ENCODE measurements around the gene ANKRD44.
"Not testable (repeated sequence)": the region's sequence is repeated elsewhere in the genome, so short reads cannot be mapped to it uniquely, and the experiment has no call there.

Gene ANKRD44

DNA sequence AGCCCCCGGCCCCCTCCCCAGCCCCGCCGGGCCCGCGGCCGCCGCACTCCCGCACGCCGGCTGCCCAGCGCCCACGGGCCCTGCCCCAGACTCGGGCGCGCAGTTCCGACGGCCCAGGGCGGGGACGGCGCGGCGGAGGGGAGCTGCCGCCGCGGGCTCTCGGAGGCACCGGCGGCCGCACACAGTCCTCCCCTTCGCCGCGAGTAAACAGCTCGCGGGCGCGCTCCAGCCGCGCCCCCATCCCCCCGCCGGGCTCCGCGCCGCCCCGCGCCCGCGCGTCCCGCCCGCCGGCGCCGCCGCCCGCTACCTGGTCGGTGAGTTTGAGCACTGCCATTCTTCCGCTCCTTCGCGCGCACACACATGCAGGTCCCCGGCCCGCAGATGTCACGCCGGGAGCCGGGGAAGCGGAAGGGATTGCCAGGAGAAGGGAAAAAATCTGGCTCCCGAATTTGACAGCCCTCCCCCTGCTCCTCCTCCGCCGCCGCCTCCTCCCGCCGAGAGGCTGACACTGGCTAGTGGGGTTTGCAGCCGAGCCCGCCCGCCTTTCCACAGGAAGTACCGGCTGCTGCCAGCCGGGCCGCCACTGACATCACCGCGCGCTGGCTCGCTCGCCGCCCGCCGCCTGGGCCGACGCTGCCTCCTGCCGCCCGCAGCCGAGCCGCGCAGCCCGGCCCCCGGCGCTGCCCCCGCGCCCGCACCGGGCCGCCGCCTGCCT, at the start of gene ANKRD44:
TSS of gene ANKRD44 (minus strand) at position 510 of the 715 bp plus-strand sequence. CDS start at position 334, 176 bp downstream.
- peak; percentile 91 for DNase-seq

- no peak for DNase-seq
These were observed 49.3 kb upstream of the ANKRD44 start for GRCh38 chr2:197359859-197360258.

DNA sequence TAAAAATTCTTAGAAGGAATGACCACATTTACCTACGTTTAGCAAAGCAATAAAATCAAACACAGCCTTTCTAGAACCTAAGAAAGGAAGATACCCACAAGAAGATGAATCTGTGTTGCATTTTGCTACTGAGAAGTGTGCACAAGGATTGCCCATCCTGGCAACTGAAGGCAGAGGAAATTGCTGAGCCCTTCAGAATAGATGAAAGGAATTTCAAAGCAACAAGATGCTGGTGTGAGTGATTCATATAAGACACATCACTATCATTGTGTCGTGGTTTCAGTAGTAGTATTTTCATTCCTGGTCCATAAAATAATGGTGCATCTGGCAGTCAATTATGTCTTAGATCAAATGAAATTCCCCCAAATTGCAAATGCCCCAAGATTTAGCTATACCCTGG, 48.4 kb upstream of the ANKRD44 start:
- DNase-seq = no peak

DNA sequence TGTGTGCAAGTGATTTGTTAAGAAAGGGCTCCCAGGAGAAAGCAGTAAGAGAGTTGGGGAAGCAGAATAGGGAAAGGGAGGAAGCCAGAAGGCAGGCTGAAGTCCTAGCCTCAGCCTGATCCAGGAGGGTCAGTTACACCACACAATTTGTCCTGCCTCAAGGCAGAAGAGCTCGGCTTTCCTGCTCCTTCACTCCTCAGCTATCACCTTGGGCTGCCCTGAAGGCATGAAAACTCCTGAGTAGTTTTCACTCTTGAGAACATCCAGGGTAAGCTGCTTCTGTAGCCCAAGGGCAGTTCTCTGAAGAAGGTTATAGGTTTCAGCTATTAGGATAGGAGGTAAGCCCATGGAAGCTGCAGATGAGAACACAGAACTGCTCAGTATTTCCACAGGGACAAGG, 47.4 kb upstream of the ANKRD44 start:
- DNase-seq = no peak

DNA sequence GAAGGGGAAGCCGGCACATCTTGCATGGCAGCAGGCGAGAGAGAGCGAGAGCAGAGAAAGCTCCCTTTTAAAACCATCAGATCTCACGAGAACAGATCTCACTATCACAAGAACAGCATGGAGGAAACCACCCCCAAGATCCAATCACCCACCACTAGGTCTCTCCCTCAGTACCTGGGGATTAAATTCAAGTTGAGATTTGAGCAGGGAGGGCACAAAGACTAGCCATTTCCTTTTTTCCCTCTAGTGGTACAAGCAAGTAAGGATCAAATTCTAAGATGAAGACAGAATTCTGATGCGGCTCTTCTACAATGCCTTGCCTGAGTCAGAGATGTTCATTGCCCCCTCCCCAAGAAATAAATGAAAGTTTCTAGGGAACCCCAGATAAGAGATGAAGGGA, 45.6 kb upstream of the ANKRD44 start:
- no peak for DNase-seq

- no peak for DNase-seq
These were observed 43.6 kb upstream of the ANKRD44 start for GRCh38 chr2:197354169-197354558.

- DNase-seq = no peak
These were observed 43.0 kb upstream of the ANKRD44 start for GRCh38 chr2:197353393-197354168.

GRCh38 chr2:197349699-197350098, 39.1 kb upstream of the ANKRD44 start:
- no peak for DNase-seq

- DNase-seq = no peak
These were observed 38.3 kb upstream of the ANKRD44 start for GRCh38 chr2:197348721-197349360.

GRCh38 chr2:197345846-197346370, 35.3 kb upstream of the ANKRD44 start:
- no peak for DNase-seq

DNA sequence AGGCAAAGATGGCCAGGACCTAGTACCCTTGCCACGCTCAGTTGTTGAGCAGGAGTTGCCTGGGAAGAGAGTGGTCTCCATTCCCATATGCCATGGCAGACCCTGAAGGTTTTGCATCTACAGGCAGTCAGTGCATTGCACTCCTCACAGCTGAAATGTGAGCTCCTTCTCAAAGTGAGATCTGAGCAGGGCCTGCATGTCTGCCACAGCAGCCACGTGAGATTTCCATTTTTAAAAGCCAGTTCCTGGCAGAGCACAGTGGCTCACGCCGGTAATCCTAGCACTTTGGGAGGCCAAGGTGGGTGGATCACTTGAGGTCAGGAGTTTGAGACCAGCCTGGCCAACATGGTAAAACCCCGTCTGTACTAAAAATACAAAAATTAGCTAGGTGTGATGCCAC, 33.4 kb upstream of the ANKRD44 start:
- not testable (repeated sequence) for DNase-seq

DNA sequence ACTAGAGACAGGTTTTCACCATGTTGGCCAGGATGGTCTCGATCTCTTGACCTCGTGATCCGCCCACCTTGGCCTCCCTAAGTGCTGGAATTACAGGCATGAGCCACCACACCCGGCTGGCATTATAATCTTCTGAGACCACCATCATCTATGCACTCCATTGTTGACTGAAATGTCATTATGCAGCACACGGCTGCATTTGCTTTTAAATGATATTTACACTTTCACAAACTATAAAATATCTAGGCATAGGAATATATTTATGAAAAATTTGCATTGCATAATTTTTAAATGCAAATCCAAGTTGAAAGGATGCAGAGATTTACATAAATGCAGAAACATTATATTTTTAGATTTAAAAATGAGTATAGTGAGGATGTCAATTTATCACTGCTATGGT, 30.0 kb upstream of the ANKRD44 start:
- DNase-seq = no peak

DNA sequence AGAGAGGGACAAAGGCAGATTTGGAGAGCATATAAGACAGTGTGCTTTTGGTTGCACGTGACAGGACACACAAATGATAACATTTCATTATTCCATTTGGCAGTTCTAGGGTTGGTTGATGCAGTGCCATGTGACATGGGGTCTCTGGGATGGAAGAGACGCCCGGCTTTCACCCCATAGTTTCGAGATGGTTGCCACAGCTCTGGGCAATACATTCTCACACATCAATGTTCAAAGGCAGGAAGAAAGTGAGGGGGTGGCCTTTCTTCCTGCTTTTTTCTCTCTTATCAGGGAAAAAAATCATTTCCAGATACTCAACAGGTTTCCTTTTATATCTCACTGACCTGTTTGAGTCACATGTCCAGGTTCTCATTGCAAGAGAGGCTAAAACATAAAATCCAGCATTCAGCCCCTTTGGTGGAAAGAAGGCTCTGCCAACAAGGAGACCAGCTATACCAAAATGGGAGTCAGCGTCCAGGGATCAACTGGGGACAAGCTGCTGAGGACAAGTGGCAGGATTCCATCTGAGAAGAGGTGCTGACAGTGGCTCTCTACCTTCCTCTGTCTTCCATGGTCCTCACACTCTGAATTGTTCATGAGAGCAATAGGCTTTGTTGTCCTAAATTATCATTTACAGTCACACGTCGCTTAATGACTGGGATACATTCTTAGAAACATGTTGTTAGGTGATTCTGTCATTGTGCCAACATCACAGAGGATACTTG, 29.1 kb upstream of the ANKRD44 start:
- DNase-seq = no peak

GRCh38 chr2:197339016-197339415, 28.4 kb upstream of the ANKRD44 start:
- no peak for DNase-seq

DNA sequence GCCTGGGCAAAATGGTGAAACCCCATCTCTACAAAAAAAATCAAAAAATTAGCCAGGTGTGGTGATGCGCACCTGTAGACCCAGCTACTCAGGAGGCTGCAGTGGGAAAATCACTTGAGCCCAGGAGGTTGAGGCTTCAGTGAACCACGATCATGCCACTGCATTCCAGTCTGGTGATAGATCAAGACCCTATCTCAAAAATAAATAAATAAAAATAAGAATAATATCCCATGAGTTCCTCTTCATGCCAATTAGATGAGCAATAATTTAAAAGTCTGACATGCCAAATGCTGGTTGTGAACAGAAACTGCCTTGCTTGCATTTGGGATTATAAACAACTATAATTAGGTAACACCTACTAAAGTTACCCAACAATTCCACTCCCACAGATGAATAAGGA, 22.1 kb upstream of the ANKRD44 start:
- no peak for DNase-seq

DNA sequence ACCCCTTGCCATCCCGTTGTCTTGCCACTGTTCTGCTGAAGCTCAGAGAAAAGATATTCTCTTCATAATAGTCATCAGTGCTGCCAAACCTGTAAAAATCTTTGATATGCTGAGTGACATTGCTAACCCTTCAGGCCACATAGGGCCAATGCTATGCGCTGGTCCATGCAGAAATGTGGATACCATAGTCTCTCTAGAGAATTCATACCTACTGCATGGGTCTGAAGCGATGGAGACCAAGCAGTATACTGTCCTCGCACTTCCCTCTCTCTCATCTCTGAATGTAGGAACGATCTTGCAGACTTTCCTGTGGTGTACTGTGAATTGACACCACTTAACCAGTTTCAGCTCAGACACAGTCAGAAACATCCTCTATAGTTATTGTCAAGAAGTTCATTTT, 17.9 kb upstream of the ANKRD44 start:
- no peak for DNase-seq

- no peak for DNase-seq
These were observed 17.0 kb upstream of the ANKRD44 start for GRCh38 chr2:197327472-197328098.

GRCh38 chr2:197327073-197327471, 16.5 kb upstream of the ANKRD44 start:
- DNase-seq = no peak

DNA sequence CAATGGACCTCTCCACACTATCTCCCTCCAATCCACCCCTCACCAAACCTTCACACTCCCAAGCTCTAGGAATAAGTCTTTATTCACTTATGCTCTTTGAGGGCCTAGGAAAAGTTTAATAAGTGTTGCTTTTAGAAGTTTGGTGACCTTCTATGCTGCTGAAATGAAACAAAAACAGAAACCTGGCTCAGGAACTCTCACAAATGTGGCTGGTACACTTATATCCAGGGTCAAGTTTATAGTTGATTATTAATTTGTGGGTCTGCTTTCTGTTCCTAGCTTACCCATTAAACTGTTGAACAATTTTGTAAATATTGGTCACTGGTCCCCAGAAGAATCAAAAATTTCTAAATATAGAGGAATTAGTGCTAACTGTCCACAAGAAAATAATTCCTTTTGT, 14.2 kb upstream of the ANKRD44 start:
- DNase-seq = no peak

DNA sequence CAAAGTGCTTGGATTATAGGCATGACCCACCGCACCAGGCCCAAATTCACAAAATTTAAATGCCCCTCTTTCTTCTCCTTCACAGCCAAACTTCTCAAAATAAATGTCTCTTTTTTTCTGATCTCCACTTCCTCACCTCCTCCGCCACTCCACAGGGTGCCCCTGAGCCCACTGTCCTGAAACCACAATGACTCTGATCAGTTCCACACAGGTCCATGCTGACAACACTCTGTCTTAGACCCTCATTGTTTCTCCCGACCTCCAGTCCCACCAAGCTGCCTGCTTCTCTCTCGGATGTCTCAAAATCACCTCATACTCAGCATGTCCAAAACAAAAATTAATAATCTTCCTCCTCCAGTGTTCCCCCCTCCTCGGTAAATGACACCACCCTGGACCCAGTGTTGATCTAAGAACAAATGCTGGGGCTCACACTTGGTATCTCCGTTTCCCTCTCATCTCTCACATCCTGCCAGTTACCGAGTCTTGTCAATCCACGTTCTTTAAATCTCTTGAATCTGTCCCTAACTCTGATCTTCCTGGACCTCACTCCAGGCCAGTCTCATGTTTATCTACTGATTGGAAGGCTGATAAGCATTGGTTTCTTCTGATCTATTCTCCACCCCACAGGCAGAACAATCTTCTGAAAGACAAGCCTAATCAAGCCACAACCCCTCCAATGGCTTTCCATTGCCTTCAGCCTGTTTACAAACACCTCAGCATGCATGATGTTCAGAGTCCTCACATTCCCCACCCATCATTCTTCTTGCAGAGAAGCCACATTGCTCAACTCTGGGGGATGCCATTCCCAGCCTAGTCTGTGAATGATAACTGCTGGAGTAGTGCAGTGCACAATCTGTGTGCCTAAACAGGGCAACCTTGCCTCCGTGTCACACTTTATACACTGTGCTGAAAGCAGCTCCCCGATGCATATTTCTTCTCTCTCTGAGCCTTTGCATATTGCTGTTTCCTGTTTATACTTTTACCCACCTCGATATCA, 12.4 kb upstream of the ANKRD44 start:
- no peak for DNase-seq

- DNase-seq = no peak
These were observed 11.6 kb upstream of the ANKRD44 start for GRCh38 chr2:197322143-197322542.

All from right forelimb (tissue), 1 donor.